CD4-positive, alpha-beta memory T cell (primary cell): ENCODE data around the gene COL28A1. TPM values are rescaled to one million over a fixed set of nuclear protein-coding genes. Genes with fewer than 3 reads are reported as not detected.

ENCODE experiments used
- CTCF ChIA-PET: fragments of 350-600 bp; sonication (Branson Sonifier 250); formaldehyde crosslinking; loops from one replicate; lab custom pipeline; 2021; ENCODE audit warnings: inconsistent platforms; ENCODE audit not compliant: partially characterized antibody; lab: Charles Lee
- POLR2A ChIA-PET: fragments of 350-600 bp; sonication (Branson Sonifier 250); formaldehyde crosslinking; loops from one replicate; lab custom pipeline; 2021; ENCODE audit not compliant: partially characterized antibody; lab: Charles Lee
- DNase-seq, 5 donors: peaks; one replicate each; pipeline versions ENCODE4 v3.0.0 to v3.0.0-alpha.2; 2020 to 2022; ENCODE audit warnings: mixed read lengths in 1 of 5
- H3K27ac ChIP-seq: one replicate; pipeline ENCODE4 v1.7.0; 2013; ENCODE audit warnings: low read depth, low read length
- H3K27me3 ChIP-seq: 2 replicates; pipeline ENCODE4 v1.7.0; 2013; ENCODE audit warnings: mild to moderate bottlenecking, low read length, moderate library complexity; ENCODE audit not compliant: insufficient read depth
- H3K36me3 ChIP-seq: 2 replicates; pipeline ENCODE4 v1.7.0; 2013; ENCODE audit warnings: mild to moderate bottlenecking, low read length, moderate library complexity; ENCODE audit not compliant: insufficient read depth
- H3K4me1 ChIP-seq: 2 replicates; pipeline ENCODE4 v1.7.0; 2013; ENCODE audit warnings: mild to moderate bottlenecking, low read length, moderate library complexity; ENCODE audit not compliant: insufficient read depth
- H3K4me3 ChIP-seq, 2 donors: one replicate each; pipeline ENCODE4 v1.7.0; 2013; ENCODE audit warnings: low read length in 2 of 2, mild to moderate bottlenecking in 1 of 2
- H3K9me3 ChIP-seq, 2 donors: one replicate each; pipeline ENCODE4 v1.7.0; 2013; ENCODE audit warnings: low read length in 2 of 2, control low read depth in 1 of 2; ENCODE audit not compliant: control insufficient read depth in 1 of 2
- H3K27ac Mint-ChIP-seq, 7 donors: one replicate each; pipeline ENCODE4 v1.8.0; 2020 to 2021; ENCODE audit warnings: mixed read lengths in 7 of 7, mild to moderate bottlenecking in 6 of 7, inconsistent platforms in 3 of 7, moderate library complexity in 3 of 7
- H3K27me3 Mint-ChIP-seq, 2 donors: one replicate each; pipeline ENCODE4 v1.8.0; 2020 to 2021; ENCODE audit warnings: mixed read lengths in 2 of 2
- H3K36me3 Mint-ChIP-seq, 2 donors: one replicate each; pipeline ENCODE4 v1.8.0; 2020 to 2021; ENCODE audit warnings: mixed read lengths in 2 of 2, inconsistent platforms in 1 of 2, mild to moderate bottlenecking in 1 of 2
- H3K4me1 Mint-ChIP-seq, 4 donors: one replicate each; pipeline ENCODE4 v1.8.0; 2020 to 2021; ENCODE audit warnings: mixed read lengths in 4 of 4, mild to moderate bottlenecking in 1 of 4
- H3K4me3 Mint-ChIP-seq, 8 donors: one replicate each; pipeline ENCODE4 v1.8.0; 2020 to 2021; ENCODE audit warnings: mixed read lengths in 8 of 8, mild to moderate bottlenecking in 7 of 8, moderate library complexity in 6 of 8, inconsistent platforms in 3 of 8
- H3K9me3 Mint-ChIP-seq, 8 donors: one replicate each; pipeline ENCODE4 v1.8.0; 2020 to 2021; ENCODE audit warnings: mixed read lengths in 8 of 8, mild to moderate bottlenecking in 5 of 8, inconsistent platforms in 3 of 8, moderate library complexity in 1 of 8
- intact Hi-C: fragments of 100-400 bp; cut with micrococcal nuclease; formaldehyde crosslinking; loops from one replicate; pipeline ENCODE4 v1.15.1; 2023
- polyA plus RNA-seq, 2 donors: library from polyadenylated mRNA; unstranded; fragments of 300-500 nt; fragmentation: Illumina TruSeq; gene quantifications; one replicate each; pipeline ENCODE4 v1.2.3, GENCODE V29; 2021
- total RNA-seq, 2 experiments: library from RNA; stranded (reverse); gene quantifications; one replicate each; pipeline ENCODE4 v1.2.3, GENCODE V29; 2021

The COL28A1 gene
- total and polyA plus RNA-seq, 4 experiments from 2014 or later, result 0.15 to 0.19 TPM; not detected in 2

DNA sequence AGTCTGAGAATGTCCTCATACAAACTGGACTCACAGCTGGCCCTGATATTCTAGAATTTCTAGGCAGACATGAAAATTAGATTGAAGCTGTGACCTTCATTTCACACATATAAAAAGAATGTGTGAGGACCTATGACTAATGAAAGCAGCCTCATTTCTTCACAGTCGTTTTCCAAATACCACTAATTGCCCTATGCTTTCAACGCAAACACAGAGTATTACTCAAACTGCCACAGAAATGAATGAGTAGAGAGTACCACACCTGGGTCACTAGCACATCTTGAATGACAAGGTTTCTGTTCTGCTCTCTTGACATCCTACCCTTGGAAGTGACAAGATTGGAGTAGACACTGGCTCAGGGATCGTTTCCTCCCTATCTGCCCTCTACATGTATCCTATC lies 211.0 kb downstream of the COL28A1 start:
- CTCF ChIA-PET, result no interaction called here
- no peak for DNase-seq
- H3K9me3 ChIP-seq, result no peaks in the 10 kb centered on the region
- H3K4me1 ChIP-seq, result no peaks in the 10 kb centered on the region
- H3K36me3 Mint-ChIP-seq, result no peaks in the 10 kb centered on the region
- no peak overlapping the region for H3K4me3 ChIP-seq
- peaks cover 0 to 5% (median 4%) of the 10 kb centered on the region in 4 donors for H3K4me1 Mint-ChIP-seq
- no peaks in the 10 kb centered on the region for H3K27me3 ChIP-seq
- POLR2A ChIA-PET, result interaction anchor here (0.7 kb wide), 1 partner anchor 372 kb away, joined by 3 read pairs; no protein-coding TSS in a partner anchor
- H3K27ac Mint-ChIP-seq, result no peak overlapping the region
- H3K27me3 Mint-ChIP-seq, result peaks cover 3 to 11% of the 10 kb centered on the region in 2 donors
- H3K4me3 Mint-ChIP-seq, result no peak overlapping the region
- H3K9me3 Mint-ChIP-seq, result no peaks in the 10 kb centered on the region
- H3K27ac ChIP-seq, result no peak overlapping the region
- H3K36me3 ChIP-seq, result no peaks in the 10 kb centered on the region
- intact Hi-C loops, result no loop called here

DNA sequence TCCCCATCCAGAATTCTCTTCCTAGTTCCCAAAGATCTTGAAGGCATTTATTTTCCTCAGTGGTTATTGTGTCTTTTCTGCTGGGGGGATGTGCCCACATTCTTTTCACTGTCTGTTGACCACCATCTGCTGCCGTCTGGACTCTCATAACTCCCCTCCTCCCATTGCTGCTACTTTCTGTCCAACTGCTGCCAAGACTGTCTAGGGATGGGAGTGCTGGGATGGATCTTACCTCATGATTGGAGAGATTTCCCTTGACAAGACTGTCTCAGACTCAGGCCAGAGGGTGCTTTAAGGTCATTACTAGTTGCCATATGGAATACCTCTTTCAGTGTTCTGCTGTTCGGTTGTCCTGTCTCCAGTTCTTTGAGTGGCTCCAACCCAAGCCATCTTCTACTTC lies 211.8 kb downstream of the COL28A1 start:
- H3K9me3 Mint-ChIP-seq, result no peaks in the 10 kb centered on the region
- no peaks in the 10 kb centered on the region for H3K9me3 ChIP-seq
- no peak overlapping the region for H3K27ac ChIP-seq
- no peak overlapping the region for H3K27ac Mint-ChIP-seq
- no peak overlapping the region for H3K4me3 ChIP-seq
- no peaks in the 10 kb centered on the region for H3K27me3 ChIP-seq
- ChIA-PET POLR2A (no interaction called here), CTCF (no interaction called here)
- no peaks in the 10 kb centered on the region for H3K4me1 ChIP-seq
- intact Hi-C loops, result no loop called here
- no peak overlapping the region for H3K4me3 Mint-ChIP-seq
- peaks cover 3 to 11% of the 10 kb centered on the region in 2 donors for H3K27me3 Mint-ChIP-seq
- no peaks in the 10 kb centered on the region for H3K36me3 ChIP-seq
- DNase-seq, result no peak
- no peaks in the 10 kb centered on the region for H3K36me3 Mint-ChIP-seq
- H3K4me1 Mint-ChIP-seq, result peaks cover 0 to 5% (median 4%) of the 10 kb centered on the region in 4 donors

DNA sequence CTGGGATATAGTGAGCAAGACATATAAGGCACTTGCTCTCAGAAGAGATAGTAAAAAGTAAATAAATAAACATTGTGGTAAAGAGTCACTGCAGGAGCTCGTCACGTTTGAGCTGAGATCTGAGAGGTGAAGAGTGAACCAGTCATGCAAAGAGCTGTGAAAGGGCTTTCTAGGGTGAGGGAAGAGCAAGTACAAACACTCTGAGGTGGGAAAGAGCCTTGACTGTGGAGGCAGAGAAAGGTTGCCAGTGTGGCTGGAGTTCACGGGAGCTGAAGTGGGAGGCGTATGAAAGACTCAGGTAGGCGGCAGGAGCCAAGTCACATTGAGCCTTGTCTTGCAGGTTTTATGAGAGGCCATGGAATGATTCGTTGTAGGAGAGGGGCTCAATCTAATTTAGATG lies 212.3 kb downstream of the COL28A1 start:
- H3K4me1 Mint-ChIP-seq, result peaks cover 0 to 5% (median 4%) of the 10 kb centered on the region in 4 donors
- Histone ChIP-seq H3K4me3 (no peak overlapping the region), H3K36me3 (no peaks in the 10 kb centered on the region), H3K9me3 (no peaks in the 10 kb centered on the region), H3K27me3 (no peaks in the 10 kb centered on the region), H3K27ac (no peak overlapping the region), H3K4me1 (no peaks in the 10 kb centered on the region)
- peaks cover 3 to 13% of the 10 kb centered on the region in 2 donors for H3K27me3 Mint-ChIP-seq
- H3K4me3 Mint-ChIP-seq, result no peak overlapping the region
- ChIA-PET POLR2A (interaction anchor here (0.7 kb wide), 1 partner anchor 75 kb away, joined by 3 read pairs; no protein-coding TSS in a partner anchor), CTCF (no interaction called here)
- intact Hi-C loops, result no loop called here
- no peaks in the 10 kb centered on the region for H3K9me3 Mint-ChIP-seq
- no peaks in the 10 kb centered on the region for H3K36me3 Mint-ChIP-seq
- DNase-seq, result no peak
- no peak overlapping the region for H3K27ac Mint-ChIP-seq

DNA sequence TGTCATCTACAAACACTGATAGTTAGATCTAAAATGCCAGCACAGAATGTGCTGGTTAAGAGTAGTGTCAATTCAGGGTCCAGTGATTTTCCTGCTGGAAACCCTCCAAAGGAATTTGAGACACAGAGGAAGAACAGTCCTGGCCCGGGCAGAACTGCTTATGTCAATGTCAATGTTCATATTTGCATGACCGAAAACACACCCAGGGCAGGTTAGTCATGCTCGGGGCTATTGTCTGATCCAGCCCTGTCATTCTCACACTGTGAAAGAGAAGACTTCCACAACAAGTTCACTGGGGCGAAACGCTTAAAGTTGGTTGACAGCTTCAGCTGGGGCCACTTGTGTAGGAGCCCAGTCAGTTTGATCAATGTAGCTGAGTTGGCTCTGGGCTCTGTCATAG lies 214.0 kb downstream of the COL28A1 start:
- POLR2A ChIA-PET, result no interaction called here
- no peak overlapping the region for H3K27ac ChIP-seq
- no peaks in the 10 kb centered on the region for H3K36me3 ChIP-seq
- Mint-ChIP-seq H3K36me3 (no peaks in the 10 kb centered on the region), H3K27me3 (peaks cover 3 to 10% of the 10 kb centered on the region in 2 donors), H3K4me3 (no peak overlapping the region), H3K9me3 (no peaks in the 10 kb centered on the region), H3K4me1 (peaks cover 0 to 5% (median 4%) of the 10 kb centered on the region in 4 donors), H3K27ac (no peak overlapping the region)
- H3K27me3 ChIP-seq, result no peaks in the 10 kb centered on the region
- intact Hi-C loops, result no loop called here
- CTCF ChIA-PET, result no interaction called here
- H3K4me1 ChIP-seq, result no peaks in the 10 kb centered on the region
- H3K9me3 ChIP-seq, result no peaks in the 10 kb centered on the region
- H3K4me3 ChIP-seq, result no peak overlapping the region
- no peak for DNase-seq

- H3K4me3 ChIP-seq, result no peak overlapping the region
- H3K4me1 ChIP-seq, result no peaks in the 10 kb centered on the region
- H3K27me3 ChIP-seq, result no peaks in the 10 kb centered on the region
- Mint-ChIP-seq H3K27me3 (peaks cover 1 to 5% of the 10 kb centered on the region in 2 donors), H3K9me3 (no peaks in the 10 kb centered on the region), H3K27ac (no peak overlapping the region), H3K4me1 (no peaks in the 10 kb centered on the region), H3K36me3 (no peaks in the 10 kb centered on the region), H3K4me3 (no peak overlapping the region)
- intact Hi-C loops, result no loop called here
- H3K36me3 ChIP-seq, result no peaks in the 10 kb centered on the region
- no peak overlapping the region for H3K27ac ChIP-seq
- CTCF ChIA-PET, result no interaction called here
- no peak for DNase-seq
- POLR2A ChIA-PET, result no interaction called here
- H3K9me3 ChIP-seq, result no peaks in the 10 kb centered on the region
These were observed 217.1 kb downstream of the COL28A1 start for GRCh38 chr7:7318601-7319000.

- H3K4me1 Mint-ChIP-seq, result no peaks in the 10 kb centered on the region
- DNase-seq, result no peak
These were observed 217.8 kb downstream of the COL28A1 start for GRCh38 chr7:7317850-7318249.

DNA sequence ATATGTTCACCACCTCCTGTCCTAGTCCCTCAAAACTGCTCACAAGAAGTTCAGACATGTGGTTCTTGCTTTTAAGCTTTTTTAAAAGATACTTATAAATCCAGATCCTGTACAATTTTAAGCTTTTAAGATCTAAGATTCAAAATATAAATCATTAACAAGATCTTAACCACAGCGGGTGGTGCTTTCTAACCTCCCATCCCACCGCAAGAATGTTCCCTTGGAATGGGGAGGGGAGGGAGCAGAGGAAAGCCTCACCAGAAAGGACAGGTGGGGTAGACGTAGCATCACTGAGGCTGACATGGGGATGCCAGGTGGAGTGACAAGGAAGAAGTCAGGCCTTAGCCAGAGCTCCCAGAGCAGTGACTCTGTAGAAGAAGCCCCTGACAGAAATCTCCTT lies 219.8 kb downstream of the COL28A1 start:
- Histone ChIP-seq H3K4me1 (no peaks in the 10 kb centered on the region), H3K27me3 (no peaks in the 10 kb centered on the region), H3K9me3 (no peaks in the 10 kb centered on the region), H3K4me3 (no peak overlapping the region), H3K27ac (no peak overlapping the region), H3K36me3 (no peaks in the 10 kb centered on the region)
- Mint-ChIP-seq H3K9me3 (no peaks in the 10 kb centered on the region), H3K27me3 (peaks cover 2 to 3% of the 10 kb centered on the region in 2 donors), H3K4me1 (no peaks in the 10 kb centered on the region), H3K4me3 (no peak overlapping the region), H3K27ac (no peak overlapping the region), H3K36me3 (no peaks in the 10 kb centered on the region)
- intact Hi-C loops, result no loop called here
- ChIA-PET CTCF (no interaction called here), POLR2A (no interaction called here)
- DNase-seq, result no peak

More at GRCh38 chr7:7317850-7318249, 217.8 kb downstream of the COL28A1 start:
- H3K27ac Mint-ChIP-seq, result no peak overlapping the region
- Histone ChIP-seq H3K27me3 (no peaks in the 10 kb centered on the region), H3K36me3 (no peaks in the 10 kb centered on the region), H3K9me3 (no peaks in the 10 kb centered on the region), H3K27ac (no peak overlapping the region), H3K4me3 (no peak overlapping the region), H3K4me1 (no peaks in the 10 kb centered on the region)
- ChIA-PET CTCF (no interaction called here), POLR2A (no interaction called here)
- H3K36me3 Mint-ChIP-seq, result no peaks in the 10 kb centered on the region
- H3K4me3 Mint-ChIP-seq, result no peak overlapping the region
- peaks cover 1 to 2% of the 10 kb centered on the region in 2 donors for H3K27me3 Mint-ChIP-seq
- intact Hi-C loops, result no loop called here
- no peaks in the 10 kb centered on the region for H3K9me3 Mint-ChIP-seq
